Type B pancreatic cell (in vitro differentiated cells): ENCODE results near the gene DNAH12. TPM values are rescaled to one million over a fixed set of nuclear protein-coding genes. Genes with fewer than 3 reads are reported as not detected.
A peak's percentile ranks its signal among the peaks of the same experiment; 100 is the strongest.

Experiments used
- DNase-seq: peaks from one replicate; pipeline ENCODE4 v3.0.0; 2021; ENCODE audit warnings: mixed read lengths; ENCODE audit not compliant: unreplicated experiment; ENCODE audit errors: extremely low spot score
- H3K27ac Mint-ChIP-seq: 2 replicates; pipeline ENCODE4 v1.8.0; 2021; ENCODE audit warnings: mild to moderate bottlenecking, mixed read lengths
- H3K27me3 Mint-ChIP-seq: 2 replicates; pipeline ENCODE4 v1.8.0; 2021; ENCODE audit warnings: mixed read lengths
- H3K36me3 Mint-ChIP-seq: 2 replicates; pipeline ENCODE4 v1.8.0; 2021; ENCODE audit warnings: mixed read lengths
- H3K4me1 Mint-ChIP-seq: one replicate; pipeline ENCODE4 v1.8.0; 2021; ENCODE audit warnings: mixed read lengths; ENCODE audit not compliant: unreplicated experiment
- H3K4me3 Mint-ChIP-seq: 2 replicates; pipeline ENCODE4 v1.8.0; 2021; ENCODE audit warnings: mild to moderate bottlenecking, mixed read lengths
- H3K9me3 Mint-ChIP-seq: 2 replicates; pipeline ENCODE4 v1.8.0; 2021; ENCODE audit warnings: mixed read lengths
- CTCF ChIP-seq: fragments of 200-600 bp; sonication (generic); conservative IDR thresholded peaks from 2 replicates; pipeline ENCODE4 v1.5.0; 2021; ENCODE audit warnings: antibody characterized with exemption, mild to moderate bottlenecking
- total RNA-seq: library from RNA; stranded (reverse); gene quantifications from 2 replicates; pipeline ENCODE4 v1.2.1, GENCODE V29; 2021; ENCODE audit warnings: low replicate concordance

The DNAH12 gene
- total RNA-seq, 1 donor from 2014 or later = 0.87 TPM

- no peak for TF ChIP-seq CTCF
- DNase-seq = no peak
- no peak overlapping the region for H3K4me3 Mint-ChIP-seq
Observed at GRCh38 chr3:57570878-57571277, 26.7 kb upstream of the DNAH12 start.

GRCh38 chr3:57569859-57570450 is 25.8 kb upstream of the DNAH12 start:
- Mint-ChIP-seq H3K9me3 (no peaks in the 10 kb centered on the region), H3K27ac (no peak overlapping the region), H3K27me3 (no peaks in the 10 kb centered on the region), H3K4me1 (no peaks in the 10 kb centered on the region), H3K36me3 (peaks cover 20% of the 10 kb centered on the region), H3K4me3 (no peak overlapping the region)
- DNase-seq = no peak
- TF ChIP-seq CTCF = no peak

More at GRCh38 chr3:57570878-57571277, 26.7 kb upstream of the DNAH12 start:
- Mint-ChIP-seq H3K27me3 (no peaks in the 10 kb centered on the region), H3K27ac (no peak overlapping the region), H3K9me3 (no peaks in the 10 kb centered on the region), H3K36me3 (peaks cover 25% of the 10 kb centered on the region), H3K4me1 (no peaks in the 10 kb centered on the region)

GRCh38 chr3:57559526-57559925 is 15.4 kb upstream of the DNAH12 start:
- H3K36me3 Mint-ChIP-seq = peaks cover 26% of the 10 kb centered on the region
- TF ChIP-seq CTCF = no peak
- H3K27ac Mint-ChIP-seq = no peak overlapping the region
- no peaks in the 10 kb centered on the region for H3K9me3 Mint-ChIP-seq
- no peak for DNase-seq
- H3K4me3 Mint-ChIP-seq = peak overlapping the region; percentile 67
- no peaks in the 10 kb centered on the region for H3K27me3 Mint-ChIP-seq
- H3K4me1 Mint-ChIP-seq = peaks cover 19% of the 10 kb centered on the region

GRCh38 chr3:57557085-57557537 is 13.0 kb upstream of the DNAH12 start:
- H3K9me3 Mint-ChIP-seq = no peaks in the 10 kb centered on the region
- H3K4me3 Mint-ChIP-seq = peak overlapping the region; percentile 86
- H3K4me1 Mint-ChIP-seq = peaks cover 19% of the 10 kb centered on the region
- H3K27ac Mint-ChIP-seq = peak overlapping the region; percentile 98
- no peaks in the 10 kb centered on the region for H3K27me3 Mint-ChIP-seq
- TF ChIP-seq CTCF = no peak
- peaks cover 22% of the 10 kb centered on the region for H3K36me3 Mint-ChIP-seq
- DNase-seq = no peak

DNA sequence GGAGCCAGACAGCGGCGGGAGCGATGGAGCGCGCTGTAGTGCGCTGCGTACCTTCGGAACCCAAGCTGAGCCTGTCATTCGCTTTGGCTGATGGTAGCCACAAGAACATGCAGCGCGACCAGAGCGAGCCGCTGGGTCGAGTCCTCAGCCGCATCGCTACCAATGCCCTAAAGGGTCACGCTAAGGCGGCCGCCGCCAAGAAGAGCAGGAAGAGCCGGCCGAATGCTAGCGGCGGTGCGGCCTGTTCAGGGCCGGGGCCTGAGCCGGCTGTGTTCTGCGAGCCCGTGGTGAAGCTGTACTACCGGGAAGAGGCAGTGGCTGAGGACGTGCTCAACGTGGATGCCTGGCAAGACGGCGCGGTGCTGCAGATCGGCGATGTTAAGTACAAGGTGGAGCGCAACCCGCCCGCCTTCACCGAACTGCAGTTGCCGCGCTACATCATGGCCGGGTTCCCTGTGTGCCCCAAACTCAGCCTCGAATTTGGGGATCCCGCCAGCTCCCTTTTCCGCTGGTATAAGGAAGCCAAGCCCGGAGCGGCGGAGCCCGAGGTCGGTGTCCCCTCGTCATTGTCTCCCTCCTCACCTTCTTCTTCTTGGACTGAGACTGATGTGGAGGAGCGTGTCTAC is 12.4 kb upstream of the DNAH12 start:
- H3K4me1 Mint-ChIP-seq = peaks cover 19% of the 10 kb centered on the region
- peak overlapping the region; percentile 98 for H3K27ac Mint-ChIP-seq
- no peaks in the 10 kb centered on the region for H3K27me3 Mint-ChIP-seq
- no peak for DNase-seq
- TF ChIP-seq CTCF = no peak
- peaks cover 22% of the 10 kb centered on the region for H3K36me3 Mint-ChIP-seq
- no peaks in the 10 kb centered on the region for H3K9me3 Mint-ChIP-seq
- peak overlapping the region; percentile 86 for H3K4me3 Mint-ChIP-seq
